SK-N-SH (cell line): Measurements from ENCODE around the gene DPP10. TPM values are rescaled to one million over a fixed set of nuclear protein-coding genes. Genes with fewer than 3 reads are reported as not detected.

Experiments used
- CTCF ChIA-PET: fragments of 300-600, 350-600 bp; formaldehyde crosslinking; extraction: SDS; loops from one replicate; lab custom pipeline; 2021; lab: Yijun Ruan, JAX
- POLR2A ChIA-PET: fragments of 350-600 bp; sonication (Branson Sonifier 250); formaldehyde crosslinking; extraction: SDS; loops from one replicate; lab custom pipeline; 2020; ENCODE audit warnings: antibody characterized with exemption, inconsistent platforms; lab: Yijun Ruan, JAX
- DNase-seq: peaks from one replicate; pipeline ENCODE4 v3.0.0; 2012
- H2AFZ ChIP-seq: fragments of 200-600 bp; sonication (generic); 2 replicates; pipeline ENCODE4 v1.8.1; 2016; ENCODE audit warnings: antibody characterized with exemption, mild to moderate bottlenecking, low read depth
- H3F3A ChIP-seq: fragments of 200-600 bp; sonication (generic); replicated peaks from 2 replicates; pipeline ENCODE3; 2016; ENCODE audit warnings: antibody characterized with exemption, mild to moderate bottlenecking; ENCODE audit not compliant: insufficient read depth
- H3K27ac ChIP-seq, 2 experiments: fragments of 200-500 bp in 1 of 2; fragments of 200-600 bp in 1 of 2; sonication (Bioruptor generic) in 1 of 2; sonication (generic), shearing (Covaris generic) in 1 of 2; 2 replicates each; pipeline versions ENCODE4 v1.5.1 to v1.6.1; 2014 to 2016; ENCODE audit warnings: low read depth in 2 of 2, inconsistent platforms in 1 of 2, low read length in 1 of 2, mild to moderate bottlenecking in 1 of 2, mixed read lengths in 1 of 2
- H3K27me3 ChIP-seq: fragments of 200-600 bp; sonication (generic), shearing (Covaris generic); 2 replicates; pipeline ENCODE4 v1.6.1; 2016; ENCODE audit warnings: mixed run types; ENCODE audit not compliant: insufficient read depth
- H3K36me3 ChIP-seq, 2 experiments: fragments of 200-500 bp in 1 of 2; fragments of 200-600 bp in 1 of 2; sonication (Bioruptor generic) in 1 of 2; sonication (generic) in 1 of 2; replicated peaks in 1 of 2; 2 replicates each; pipeline versions ENCODE3 to v1.5.1; 2014 to 2016; ENCODE audit warnings: low read length in 1 of 2, mild to moderate bottlenecking in 1 of 2; ENCODE audit not compliant: insufficient read depth in 2 of 2, control insufficient read depth in 1 of 2
- H3K4me1 ChIP-seq, 2 experiments: fragments of 200-500 bp in 1 of 2; fragments of 200-600 bp in 1 of 2; sonication (Bioruptor generic) in 1 of 2; sonication (generic), shearing (Covaris generic) in 1 of 2; 2 replicates each; pipeline versions ENCODE4 v1.5.1 to v1.6.1; 2014 to 2016; ENCODE audit warnings: low read depth in 1 of 2, low read length in 1 of 2, mixed run types in 1 of 2; ENCODE audit not compliant: insufficient read depth in 2 of 2, control insufficient read depth in 1 of 2
- H3K4me2 ChIP-seq: fragments of 200-600 bp; sonication (generic), shearing (Covaris generic); 2 replicates; pipeline ENCODE4 v1.6.1; 2017; ENCODE audit warnings: mixed run types
- H3K4me3 ChIP-seq, 2 experiments: fragments of 200-500 bp in 1 of 2; fragments of 200-600 bp in 1 of 2; sonication (Bioruptor generic) in 1 of 2; sonication (generic), shearing (Covaris generic) in 1 of 2; 2 replicates each; pipeline versions ENCODE4 v1.5.1 to v1.8.1; 2014 to 2016; ENCODE audit warnings: low read depth in 2 of 2, inconsistent platforms in 1 of 2, low read length in 1 of 2, mild to moderate bottlenecking in 1 of 2, mixed read lengths in 1 of 2, moderate library complexity in 1 of 2
- H3K79me2 ChIP-seq: fragments of 200-600 bp; sonication (generic); 2 replicates; pipeline ENCODE4 v1.8.1; 2017; ENCODE audit warnings: mild to moderate bottlenecking; ENCODE audit not compliant: insufficient read depth
- H3K9ac ChIP-seq: fragments of 200-600 bp; sonication (generic); 2 replicates; pipeline ENCODE4 v1.6.1; 2017; ENCODE audit warnings: mixed run types
- H3K9me2 ChIP-seq: fragments of 200-600 bp; sonication (generic); 2 replicates; pipeline ENCODE4 v1.6.1; 2017; ENCODE audit warnings: mixed run types
- H3K9me3 ChIP-seq: fragments of 200-600 bp; sonication (generic); 2 replicates; pipeline ENCODE4 v1.6.1; 2017; ENCODE audit warnings: mixed run types, mild to moderate bottlenecking, moderate library complexity
- H4K20me1 ChIP-seq: fragments of 200-600 bp; sonication (generic); 2 replicates; pipeline ENCODE4 v1.6.1; 2017; ENCODE audit warnings: mild to moderate bottlenecking, mixed run types; ENCODE audit not compliant: insufficient read depth
- CHD2 ChIP-seq: fragments of 150-350 bp; IDR thresholded peaks from 2 replicates; pipeline ENCODE4 v1.6.1; 2018; ENCODE audit warnings: low read length; ENCODE audit not compliant: partially characterized antibody
- ELF1 ChIP-seq: IDR thresholded peaks from 2 replicates; pipeline ENCODE4 v1.4.0; 2012
- EP300 ChIP-seq, 2 experiments: IDR thresholded peaks; 2 replicates each; pipeline versions ENCODE4 v1.4.0 to v1.6.1; 2012; ENCODE audit warnings: borderline replicate concordance in 1 of 2, low read depth in 1 of 2, low read length in 1 of 2
- EZH2phosphoT487 ChIP-seq: fragments of 200-600 bp; sonication (generic); IDR thresholded peaks from 2 replicates; pipeline ENCODE4 v1.6.1; 2017; ENCODE audit warnings: low read depth, mixed run types, mild to moderate bottlenecking, antibody characterized with exemption, moderate library complexity, borderline replicate concordance
- FOXJ3 ChIP-seq: sonication (generic); formaldehyde crosslinking; IDR thresholded peaks from 2 replicates; pipeline ENCODE4 v1.5.1; 2020; ENCODE audit warnings: mild to moderate bottlenecking, missing genetic modification reagents
- GABPA ChIP-seq: IDR thresholded peaks from 2 replicates; pipeline ENCODE4 v1.4.0; 2012; ENCODE audit warnings: low read depth, mild to moderate bottlenecking
- GATA2 ChIP-seq: sonication (generic); formaldehyde crosslinking; IDR thresholded peaks from 2 replicates; pipeline ENCODE4 v1.5.0; 2020; ENCODE audit warnings: mild to moderate bottlenecking, missing genetic modification reagents
- JUND ChIP-seq: IDR thresholded peaks from 2 replicates; pipeline ENCODE4 v1.4.0; 2012
- MEF2A ChIP-seq: IDR thresholded peaks from 2 replicates; pipeline ENCODE4 v1.4.0; 2012; ENCODE audit warnings: low read depth, borderline replicate concordance
- MXI1 ChIP-seq: IDR thresholded peaks from 2 replicates; pipeline ENCODE4 v1.6.1; 2012; ENCODE audit warnings: mild to moderate bottlenecking, low read depth, low read length, improper control_type of control experiment
- NFIC ChIP-seq: IDR thresholded peaks from 2 replicates; pipeline ENCODE4 v1.4.0; 2012; ENCODE audit warnings: borderline replicate concordance
- NRF1 ChIP-seq: IDR thresholded peaks from 2 replicates; pipeline ENCODE4 v1.6.1; 2012; ENCODE audit warnings: low read depth, mild to moderate bottlenecking, low read length
- POLR2AphosphoS5 ChIP-seq: IDR thresholded peaks from 2 replicates; pipeline ENCODE4 v1.6.1; 2012; ENCODE audit warnings: low read depth, low read length
- RAD21 ChIP-seq: IDR thresholded peaks from 2 replicates; pipeline ENCODE4 v1.6.1; 2012; ENCODE audit warnings: mild to moderate bottlenecking, low read length
- RFX5 ChIP-seq: IDR thresholded peaks from 2 replicates; pipeline ENCODE4 v1.6.1; 2012; ENCODE audit warnings: mild to moderate bottlenecking, improper control_type of control experiment, low read length
- RXRA ChIP-seq: IDR thresholded peaks from 2 replicates; pipeline ENCODE4 v1.4.0; 2012; ENCODE audit warnings: low read depth, mild to moderate bottlenecking, borderline replicate concordance
- TAF1 ChIP-seq: IDR thresholded peaks from 2 replicates; pipeline ENCODE4 v1.6.1; 2012; ENCODE audit warnings: low read depth, mild to moderate bottlenecking, low read length, moderate library complexity, borderline replicate concordance
- TCF12 ChIP-seq: IDR thresholded peaks from 2 replicates; pipeline ENCODE4 v1.4.0; 2012
- YY1 ChIP-seq: IDR thresholded peaks from 2 replicates; pipeline ENCODE4 v1.4.0; 2012; ENCODE audit warnings: low read depth, mild to moderate bottlenecking
- WGBS: methylation state at CpG from one replicate; pipeline ENCODE4 v1.1.6; 2017; ENCODE audit warnings: low lambda C conversion rate; 5-methylcytosine and 5-hydroxymethylcytosine counted together
- polyA plus RNA-seq, 3 experiments: library from polyadenylated mRNA; depleted of rRNA; stranded (reverse); fragments of >200 nt; gene quantifications; 2 replicates each; pipeline ENCODE4 v1.2.3, GENCODE V29; 2012
- TF ChIP-seq, protein P1 (sequence below): IDR thresholded peaks from 2 replicates; pipeline ENCODE4; 2012
- TF ChIP-seq, protein P2 (sequence below): IDR thresholded peaks from 2 replicates; pipeline ENCODE4 v1.4.0; 2012; ENCODE audit warnings: low read depth
- TF ChIP-seq, protein P3 (sequence below): IDR thresholded peaks from 2 replicates; pipeline ENCODE4 v1.4.0; 2012; ENCODE audit warnings: low read depth, borderline replicate concordance

Gene DPP10
- polyA plus RNA-seq, 1 of the 3 experiments (the other 2 are of a cell fraction): not detected

DNA sequence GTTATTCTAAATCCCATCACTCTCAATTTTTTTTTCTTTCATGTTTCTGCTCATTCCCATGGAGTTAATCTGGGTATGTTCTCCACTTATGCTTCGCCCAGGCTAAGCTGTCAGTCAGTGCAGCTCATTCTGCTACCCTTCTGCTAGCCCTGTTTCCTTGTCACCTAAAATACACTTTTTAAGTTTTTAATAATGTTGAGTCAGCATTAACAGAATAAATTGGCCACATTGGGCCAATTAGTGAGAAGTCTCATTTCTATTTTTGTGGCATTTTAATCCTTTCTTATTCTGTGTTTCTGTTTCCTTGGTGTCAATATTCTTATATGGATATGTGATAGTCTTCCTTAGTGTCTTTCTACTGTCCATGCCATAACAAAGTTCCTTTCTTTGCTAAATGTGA lies 1126.2 kb downstream of the DPP10 start (continued):
- TF ChIP-seq NRF1 (no peak), TCF12 (no peak)

DNA sequence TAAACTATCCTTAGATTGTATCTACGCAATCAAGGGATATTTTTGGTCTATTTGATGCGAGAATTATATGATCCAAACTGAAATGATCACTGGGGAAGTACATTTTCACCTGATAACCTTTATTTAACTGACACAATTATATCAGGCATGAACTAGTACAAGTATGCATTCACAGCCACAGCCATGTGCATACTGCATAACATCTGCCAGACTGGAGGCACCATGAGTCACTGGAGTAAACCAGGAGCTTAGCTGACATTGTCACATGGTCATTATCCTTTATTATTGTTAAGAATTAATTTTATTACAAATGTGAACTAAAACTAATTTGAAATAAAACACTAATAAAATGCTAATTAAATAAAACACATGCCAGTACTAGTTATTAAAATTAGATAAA lies 1127.1 kb downstream of the DPP10 start:
- no peaks in the 10 kb centered on the region for H3K9me2 ChIP-seq
- H2AFZ ChIP-seq: no peak overlapping the region
- CTCF ChIA-PET: no interaction called here
- H3K27ac ChIP-seq: no peak overlapping the region
- H3K79me2 ChIP-seq: no peaks in the 10 kb centered on the region
- DNase-seq: no peak
- no peaks in the 10 kb centered on the region for H4K20me1 ChIP-seq
- H3K4me3 ChIP-seq: no peak overlapping the region
- no peaks in the 10 kb centered on the region for H3K4me1 ChIP-seq
- no peaks in the 10 kb centered on the region for H3F3A ChIP-seq
- H3K27me3 ChIP-seq: no peaks in the 10 kb centered on the region
- H3K4me2 ChIP-seq: no peak overlapping the region
- 0 out of 2 replicates have a peak, but pooled peaks cover 4% of the 10 kb centered on the region for H3K9me3 ChIP-seq
- WGBS: 10% methylated on average over 2 of the region's 2 CpGs
- H3K36me3 ChIP-seq: no peaks in the 10 kb centered on the region
- TF ChIP-seq ELF1 (no peak), GATA2 (CRISPR knock-in tag) (no peak), RFX5 (no peak), EZH2phosphoT487 (no peak), GABPA (no peak), YY1 (no peak), FOXJ3 (CRISPR knock-in tag) (no peak), JUND (no peak), MEF2A (no peak), TCF12 (no peak), RAD21 (no peak), TAF1 (no peak), POLR2AphosphoS5 (no peak)
- TF ChIP-seq, protein P1, sequence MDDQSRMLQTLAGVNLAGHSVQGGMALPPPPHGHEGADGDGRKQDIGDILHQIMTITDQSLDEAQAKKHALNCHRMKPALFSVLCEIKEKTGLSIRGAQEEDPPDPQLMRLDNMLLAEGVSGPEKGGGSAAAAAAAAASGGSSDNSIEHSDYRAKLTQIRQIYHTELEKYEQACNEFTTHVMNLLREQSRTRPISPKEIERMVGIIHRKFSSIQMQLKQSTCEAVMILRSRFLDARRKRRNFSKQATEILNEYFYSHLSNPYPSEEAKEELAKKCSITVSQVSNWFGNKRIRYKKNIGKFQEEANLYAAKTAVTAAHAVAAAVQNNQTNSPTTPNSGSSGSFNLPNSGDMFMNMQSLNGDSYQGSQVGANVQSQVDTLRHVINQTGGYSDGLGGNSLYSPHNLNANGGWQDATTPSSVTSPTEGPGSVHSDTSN: no peak
- TF ChIP-seq, protein P2, sequence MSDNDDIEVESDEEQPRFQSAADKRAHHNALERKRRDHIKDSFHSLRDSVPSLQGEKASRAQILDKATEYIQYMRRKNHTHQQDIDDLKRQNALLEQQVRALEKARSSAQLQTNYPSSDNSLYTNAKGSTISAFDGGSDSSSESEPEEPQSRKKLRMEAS: no peak
- TF ChIP-seq, all 33 proteins: peak for 0
- H3K9ac ChIP-seq: no peak overlapping the region
- POLR2A ChIA-PET: no interaction called here

DNA sequence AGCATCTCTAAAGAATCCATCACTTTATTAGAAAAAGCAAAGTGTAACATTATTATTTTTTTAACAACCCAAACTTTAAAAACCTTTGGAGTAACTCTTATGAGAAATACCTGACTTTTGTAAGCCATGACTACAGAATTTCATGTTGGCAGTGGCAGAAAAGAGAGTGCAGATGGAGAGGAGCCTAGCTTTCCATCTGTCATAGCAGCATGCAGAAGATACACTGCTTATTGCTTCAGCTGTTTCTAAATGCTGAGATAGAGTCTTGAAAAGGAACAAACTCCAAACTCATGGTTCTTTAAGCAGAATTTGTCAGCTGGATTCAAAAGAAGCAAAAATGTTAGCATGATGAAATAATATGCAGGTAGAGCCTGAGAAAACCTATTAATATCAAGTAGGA lies 1130.3 kb downstream of the DPP10 start:
- POLR2A ChIA-PET: no interaction called here
- H3K27ac ChIP-seq: no peak overlapping the region
- no peaks in the 10 kb centered on the region for H4K20me1 ChIP-seq
- no peak overlapping the region for H3K9ac ChIP-seq
- H2AFZ ChIP-seq: no peak overlapping the region
- no peaks in the 10 kb centered on the region for H3K27me3 ChIP-seq
- H3K9me2 ChIP-seq: no peaks in the 10 kb centered on the region
- TF ChIP-seq POLR2AphosphoS5: no peak
- TF ChIP-seq EP300 (IDR thresholded peaks at IDR 0.05; ENCODE audit: borderline replicate concordance in 1 of 2, low read depth in 1 of 2, low read length in 1 of 2): no peak
- no peak for TF ChIP-seq CHD2
- TF ChIP-seq, protein P3, sequence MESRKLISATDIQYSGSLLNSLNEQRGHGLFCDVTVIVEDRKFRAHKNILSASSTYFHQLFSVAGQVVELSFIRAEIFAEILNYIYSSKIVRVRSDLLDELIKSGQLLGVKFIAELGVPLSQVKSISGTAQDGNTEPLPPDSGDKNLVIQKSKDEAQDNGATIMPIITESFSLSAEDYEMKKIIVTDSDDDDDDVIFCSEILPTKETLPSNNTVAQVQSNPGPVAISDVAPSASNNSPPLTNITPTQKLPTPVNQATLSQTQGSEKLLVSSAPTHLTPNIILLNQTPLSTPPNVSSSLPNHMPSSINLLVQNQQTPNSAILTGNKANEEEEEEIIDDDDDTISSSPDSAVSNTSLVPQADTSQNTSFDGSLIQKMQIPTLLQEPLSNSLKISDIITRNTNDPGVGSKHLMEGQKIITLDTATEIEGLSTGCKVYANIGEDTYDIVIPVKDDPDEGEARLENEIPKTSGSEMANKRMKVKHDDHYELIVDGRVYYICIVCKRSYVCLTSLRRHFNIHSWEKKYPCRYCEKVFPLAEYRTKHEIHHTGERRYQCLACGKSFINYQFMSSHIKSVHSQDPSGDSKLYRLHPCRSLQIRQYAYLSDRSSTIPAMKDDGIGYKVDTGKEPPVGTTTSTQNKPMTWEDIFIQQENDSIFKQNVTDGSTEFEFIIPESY: no peak
- TF ChIP-seq GABPA: no peak
- TF ChIP-seq NFIC: no peak
- TF ChIP-seq MXI1: no peak
- no peak for TF ChIP-seq RXRA
- TF ChIP-seq, protein P1: no peak
- TF ChIP-seq, all 33 proteins: peak for 0
- Histone ChIP-seq H3K9me3 (0 out of 2 replicates have a peak, but pooled peaks cover 4% of the 10 kb centered on the region), H3K79me2 (no peaks in the 10 kb centered on the region), H3K4me3 (no peak overlapping the region), H3K4me2 (no peak overlapping the region), H3K36me3 (no peaks in the 10 kb centered on the region), H3F3A (no peaks in the 10 kb centered on the region), H3K4me1 (no peaks in the 10 kb centered on the region)
- no peak for DNase-seq
- CTCF ChIA-PET: no interaction called here
